ACC112 (cell line): ENCODE results near the gene HEATR5B.
A peak's percentile ranks its signal among the peaks of the same experiment; 100 is the strongest.

Source experiments
- H2AFZ ChIP-seq: fragments of 200-600 bp; sonication (generic); one replicate; pipeline ENCODE4 v1.6.0; 2017; ENCODE audit warnings: antibody characterized with exemption, low read length; ENCODE audit not compliant: unreplicated experiment
- H3K27ac ChIP-seq: fragments of 200-600 bp; sonication (generic); 2 replicates; pipeline ENCODE4 v1.5.1; 2014; ENCODE audit warnings: low read depth, mild to moderate bottlenecking, antibody characterized with exemption, low read length, moderate library complexity
- H3K27me3 ChIP-seq: fragments of 200-600 bp; sonication (generic); 2 replicates; pipeline ENCODE4 v1.6.1; 2014; ENCODE audit warnings: mild to moderate bottlenecking, antibody characterized with exemption, low read length, moderate library complexity, mixed read lengths; ENCODE audit not compliant: insufficient read depth
- H3K36me3 ChIP-seq: fragments of 200-600 bp; sonication (generic); 2 replicates; pipeline ENCODE4 v1.6.1; 2016; ENCODE audit warnings: mild to moderate bottlenecking, antibody characterized with exemption, low read length, moderate library complexity, mixed read lengths; ENCODE audit not compliant: insufficient read depth
- H3K4me1 ChIP-seq: fragments of 200-600 bp; sonication (generic); one replicate; pipeline ENCODE4 v1.6.1; 2016; ENCODE audit warnings: low read length, mixed read lengths; ENCODE audit not compliant: insufficient read depth, unreplicated experiment, control insufficient read depth
- H3K4me3 ChIP-seq: fragments of 200-600 bp; sonication (generic); 2 replicates; pipeline ENCODE4 v1.5.1; 2014; ENCODE audit warnings: mild to moderate bottlenecking, low read depth, low read length
- H3K79me2 ChIP-seq: fragments of 200-600 bp; sonication (generic); one replicate; pipeline ENCODE4 v1.6.0; 2016; ENCODE audit warnings: low read length; ENCODE audit not compliant: control insufficient read depth, unreplicated experiment, insufficient read depth

HEATR5B gene

GRCh38 chr2:36965206-36965605 is 119.0 kb downstream of the HEATR5B start:
- no peak overlapping the region for H3K27ac ChIP-seq
- peaks cover 15% of the 10 kb centered on the region for H3K4me1 ChIP-seq
- H3K27me3 ChIP-seq, result no peaks in the 10 kb centered on the region
- H3K79me2 ChIP-seq, result peaks cover 42% of the 10 kb centered on the region
- no peaks in the 10 kb centered on the region for H3K36me3 ChIP-seq
- H2AFZ ChIP-seq, result peak overlapping the region; percentile 76
- peak overlapping the region; percentile 93 for H3K4me3 ChIP-seq

DNA sequence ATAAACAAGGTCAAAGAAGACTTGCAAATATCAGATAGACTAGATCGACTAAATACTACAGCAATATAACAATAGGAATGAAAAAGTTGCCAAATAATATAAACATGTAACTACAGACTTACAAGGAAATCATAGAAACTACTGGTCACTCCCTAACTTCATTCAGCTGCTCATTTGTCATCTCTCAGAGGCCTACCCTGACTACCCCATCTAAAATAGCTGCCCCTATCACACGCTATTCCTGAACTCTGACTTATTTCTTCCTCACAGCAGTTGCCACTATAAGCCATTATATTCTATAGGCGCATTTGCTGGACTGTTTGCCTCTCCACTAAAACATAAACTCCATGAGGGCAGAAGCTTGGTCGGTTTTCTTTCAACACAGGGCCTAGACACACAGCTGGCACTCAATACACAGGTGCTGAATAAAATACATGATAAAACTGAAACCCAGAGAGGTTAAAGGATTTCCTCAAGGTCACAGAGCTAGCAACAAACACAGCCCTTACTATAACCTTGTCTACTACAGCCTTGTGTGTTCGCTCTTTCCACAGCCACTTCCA is 119.6 kb downstream of the HEATR5B start:
- Histone ChIP-seq H3K79me2 (peaks cover 42% of the 10 kb centered on the region), H3K27ac (no peak overlapping the region)

DNA sequence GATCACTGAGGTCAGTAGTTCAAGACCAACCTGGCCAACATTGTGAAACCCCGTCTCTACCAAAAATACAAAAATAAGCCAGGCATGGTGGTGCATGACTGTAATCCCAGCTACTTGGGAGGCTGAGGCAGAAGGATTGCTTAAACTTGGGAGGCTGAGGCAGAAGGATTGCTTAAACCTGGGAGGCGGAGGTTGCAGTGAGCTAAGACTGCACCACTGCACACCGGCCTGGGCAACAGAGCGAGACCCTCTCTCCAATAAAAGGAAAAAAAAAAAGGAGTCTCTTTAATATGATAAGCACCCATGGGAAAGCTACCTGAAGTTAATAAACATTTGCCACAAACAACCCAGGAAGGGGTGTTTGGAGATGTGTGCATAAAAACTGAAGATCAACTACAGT is 120.4 kb downstream of the HEATR5B start:
- Histone ChIP-seq H3K79me2 (peaks cover 42% of the 10 kb centered on the region), H3K36me3 (no peaks in the 10 kb centered on the region), H3K27me3 (no peaks in the 10 kb centered on the region), H3K4me1 (peaks cover 15% of the 10 kb centered on the region), H3K27ac (no peak overlapping the region), H2AFZ (no peak overlapping the region), H3K4me3 (no peak overlapping the region)

More for the DNA sequence above, 119.6 kb downstream of the HEATR5B start:
- Histone ChIP-seq H2AFZ (no peak overlapping the region), H3K4me1 (peaks cover 15% of the 10 kb centered on the region), H3K4me3 (peak overlapping the region; percentile 93), H3K36me3 (no peaks in the 10 kb centered on the region), H3K27me3 (no peaks in the 10 kb centered on the region)

DNA sequence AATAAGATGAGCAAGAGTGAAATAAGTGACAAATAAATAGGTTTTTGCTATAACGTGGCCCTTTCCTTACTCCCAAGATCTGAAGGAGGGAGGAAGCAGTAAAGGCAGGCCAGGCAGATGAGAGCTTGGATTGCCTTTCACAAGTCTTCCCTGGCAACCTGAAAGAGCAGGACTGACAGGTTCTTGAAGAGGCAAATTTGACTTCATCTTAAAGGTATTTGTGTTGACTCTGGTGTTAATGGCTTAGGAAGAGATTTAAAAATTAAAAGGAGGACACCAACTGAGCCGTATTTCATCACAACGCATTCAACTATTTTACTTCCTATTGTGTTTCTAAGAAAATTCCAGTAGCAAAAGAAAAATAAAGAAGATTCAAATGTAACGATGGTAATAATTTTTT is 121.1 kb downstream of the HEATR5B start:
- Histone ChIP-seq H3K79me2 (peaks cover 48% of the 10 kb centered on the region), H3K27me3 (no peaks in the 10 kb centered on the region), H2AFZ (no peak overlapping the region), H3K27ac (no peak overlapping the region), H3K4me1 (peaks cover 15% of the 10 kb centered on the region), H3K36me3 (no peaks in the 10 kb centered on the region), H3K4me3 (no peak overlapping the region)

- Histone ChIP-seq H3K36me3 (no peaks in the 10 kb centered on the region), H2AFZ (no peak overlapping the region), H3K79me2 (peaks cover 58% of the 10 kb centered on the region), H3K27ac (no peak overlapping the region), H3K4me3 (no peak overlapping the region), H3K4me1 (peaks cover 8% of the 10 kb centered on the region), H3K27me3 (no peaks in the 10 kb centered on the region)
These were observed 123.4 kb downstream of the HEATR5B start for GRCh38 chr2:36960773-36961172.

DNA sequence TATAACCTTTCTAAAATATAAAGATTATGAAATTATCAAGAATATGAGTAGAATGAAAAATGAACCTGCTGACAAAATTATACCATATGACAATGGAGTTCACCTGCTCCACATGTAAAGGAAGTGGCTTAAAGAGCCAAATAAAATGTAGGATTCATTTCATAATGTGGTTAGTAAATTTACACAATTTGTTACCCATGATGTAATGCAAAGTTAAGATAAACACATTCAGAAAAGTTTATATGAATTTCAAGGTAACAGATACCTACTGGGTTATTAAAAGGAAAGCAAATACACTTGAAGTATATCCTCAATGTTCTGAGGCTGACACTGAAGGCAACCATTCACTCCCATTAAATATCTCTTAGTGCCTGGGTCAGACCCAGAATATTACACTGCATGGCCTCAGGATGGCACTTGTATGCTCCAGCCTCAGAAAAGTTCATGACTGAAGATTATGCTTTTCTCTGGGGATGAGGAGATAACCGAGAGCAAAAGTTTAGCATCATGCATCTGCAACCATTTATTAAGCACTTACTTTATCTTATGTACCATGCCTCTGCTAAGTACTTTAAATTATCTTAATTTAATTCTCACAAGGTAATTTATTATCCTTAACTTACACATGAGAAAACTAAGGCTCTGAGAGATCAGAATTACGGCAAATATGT is 124.0 kb downstream of the HEATR5B start:
- H3K27me3 ChIP-seq, result no peaks in the 10 kb centered on the region
- peaks cover 58% of the 10 kb centered on the region for H3K79me2 ChIP-seq
- no peaks in the 10 kb centered on the region for H3K36me3 ChIP-seq
- H3K27ac ChIP-seq, result no peak overlapping the region
- H3K4me1 ChIP-seq, result peaks cover 8% of the 10 kb centered on the region
- no peak overlapping the region for H3K4me3 ChIP-seq
- H2AFZ ChIP-seq, result no peak overlapping the region

DNA sequence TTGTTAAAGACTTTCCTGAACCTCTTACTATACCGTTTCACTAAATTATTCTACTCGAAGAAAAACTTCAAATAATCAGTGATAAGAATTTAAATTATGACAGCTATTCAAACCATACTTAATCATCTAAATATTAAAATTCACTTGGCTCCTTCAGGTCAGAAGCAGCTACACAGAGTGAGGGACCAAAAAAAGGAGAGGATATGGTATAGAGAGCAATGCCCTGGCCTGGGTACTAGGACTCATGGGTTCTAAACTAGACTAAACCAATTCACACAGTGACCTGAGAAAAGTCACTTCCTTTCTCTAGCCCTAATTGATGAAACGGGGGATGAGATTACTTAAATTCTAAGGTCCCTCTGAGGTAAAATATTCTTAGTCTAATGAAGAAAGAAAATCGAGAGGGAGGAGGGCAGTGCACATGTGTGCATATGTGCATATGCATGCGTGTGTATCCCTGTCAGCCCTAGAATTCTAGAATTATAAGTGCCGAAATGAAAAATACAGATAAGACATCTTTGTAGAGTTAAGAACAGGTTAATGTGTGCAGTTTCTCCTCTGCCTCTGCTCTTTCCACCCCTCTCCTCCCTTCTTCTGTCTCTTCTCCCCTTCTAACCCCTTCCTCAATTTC is 129.1 kb downstream of the HEATR5B start:
- no peak overlapping the region for H3K27ac ChIP-seq
- H2AFZ ChIP-seq, result no peak overlapping the region
- H3K4me3 ChIP-seq, result no peak overlapping the region
- H3K4me1 ChIP-seq, result peaks cover 12% of the 10 kb centered on the region
- no peaks in the 10 kb centered on the region for H3K27me3 ChIP-seq
- peaks cover 39% of the 10 kb centered on the region for H3K79me2 ChIP-seq
- no peaks in the 10 kb centered on the region for H3K36me3 ChIP-seq

DNA sequence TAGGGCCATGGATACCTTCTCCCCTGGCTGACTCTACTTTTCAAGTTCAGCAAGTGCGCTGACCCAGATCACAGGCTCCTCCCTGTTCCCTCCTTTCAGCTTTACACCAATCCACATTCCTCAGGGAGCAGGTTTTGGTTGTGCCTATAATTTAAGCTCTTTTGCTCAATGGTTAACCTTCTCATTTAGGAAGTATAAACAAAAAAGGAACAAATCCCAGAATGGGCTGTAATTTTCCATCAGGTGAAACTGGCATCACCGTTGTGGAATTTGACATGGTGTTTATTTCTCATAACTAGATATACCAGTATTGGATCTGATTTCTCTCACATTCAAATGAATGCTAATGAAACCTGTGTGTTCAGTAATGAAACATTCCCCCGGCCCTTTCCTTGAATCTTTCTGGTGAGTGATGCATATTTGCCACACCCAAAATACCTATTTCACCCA is 131.4 kb downstream of the HEATR5B start:
- Histone ChIP-seq H3K79me2 (peaks cover 41% of the 10 kb centered on the region), H3K27me3 (no peaks in the 10 kb centered on the region), H3K4me1 (peaks cover 12% of the 10 kb centered on the region), H2AFZ (no peak overlapping the region), H3K4me3 (no peak overlapping the region), H3K36me3 (0 out of 2 replicates have a peak, but pooled peaks cover 2% of the 10 kb centered on the region), H3K27ac (no peak overlapping the region)

GRCh38 chr2:36951574-36951973 is 132.6 kb downstream of the HEATR5B start:
- no peak overlapping the region for H3K27ac ChIP-seq
- no peak overlapping the region for H2AFZ ChIP-seq
- H3K79me2 ChIP-seq, result peaks cover 36% of the 10 kb centered on the region
- 0 out of 2 replicates have a peak, but pooled peaks cover 2% of the 10 kb centered on the region for H3K36me3 ChIP-seq
- H3K27me3 ChIP-seq, result no peaks in the 10 kb centered on the region
- peaks cover 12% of the 10 kb centered on the region for H3K4me1 ChIP-seq
- H3K4me3 ChIP-seq, result no peak overlapping the region

GRCh38 chr2:36951027-36951518 is 133.1 kb downstream of the HEATR5B start:
- peaks cover 31% of the 10 kb centered on the region for H3K79me2 ChIP-seq
- H3K27me3 ChIP-seq, result no peaks in the 10 kb centered on the region
- H3K4me3 ChIP-seq, result no peak overlapping the region
- H2AFZ ChIP-seq, result no peak overlapping the region
- 0 out of 2 replicates have a peak, but pooled peaks cover 2% of the 10 kb centered on the region for H3K36me3 ChIP-seq
- H3K4me1 ChIP-seq, result peaks cover 12% of the 10 kb centered on the region
- peak overlapping the region; percentile 11; the same call in 1 of the 2 replicates for H3K27ac ChIP-seq
